ENCODE results near the gene CENPX.
A peak's percentile ranks its signal among the peaks of the same experiment; 100 is the strongest.
"Not testable (repeated sequence)": the region's sequence is repeated elsewhere in the genome, so short reads cannot be mapped to it uniquely, and the experiment has no call there.

CENPX gene

GRCh38 chr17:82041144-82041814, 18.6 kb upstream of the CENPX start:
- TF ChIP-seq CTCF (IDR thresholded peaks at IDR 0.05; ENCODE audit: low read depth, low read length): no peak
- DNase-seq (ENCODE audit: low read depth, low spot score): no peak
- no peak overlapping the region for H3K4me3 ChIP-seq (ENCODE audit: low read depth, low read length)
- in situ Hi-C loops (cut with HindIII; ENCODE audit: low sequenced_read_pairs): no loop called here

GRCh38 chr17:82039695-82040299, 17.1 kb upstream of the CENPX start:
- no peak for DNase-seq (ENCODE audit: low read depth, low spot score)
- H3K4me3 ChIP-seq (ENCODE audit: low read depth, low read length): no peak overlapping the region
- in situ Hi-C loops (cut with HindIII; ENCODE audit: low sequenced_read_pairs): no loop called here
- no peak for TF ChIP-seq CTCF (IDR thresholded peaks at IDR 0.05; ENCODE audit: low read depth, low read length)

GRCh38 chr17:82038796-82039409, 16.2 kb upstream of the CENPX start:
- H3K4me3 ChIP-seq (ENCODE audit: low read depth, low read length); in situ Hi-C loops (cut with HindIII; ENCODE audit: low sequenced_read_pairs); DNase-seq (ENCODE audit: low read depth, low spot score): not testable (repeated sequence)

GRCh38 chr17:82037889-82038195, 15.2 kb upstream of the CENPX start:
- H3K4me3 ChIP-seq (ENCODE audit: low read depth, low read length): no peak overlapping the region
- no peak for TF ChIP-seq CTCF (IDR thresholded peaks at IDR 0.05; ENCODE audit: low read depth, low read length)
- in situ Hi-C loops (cut with HindIII; ENCODE audit: low sequenced_read_pairs): no loop called here
- DNase-seq (ENCODE audit: low read depth, low spot score): no peak

GRCh38 chr17:82037092-82037888, 14.6 kb upstream of the CENPX start, which contains the start of gene DCXR:
TSS of gene DCXR (minus strand) at chr17:82037697. CDS start at chr17:82037682, 15 bp downstream.
- DNase-seq (ENCODE audit: low read depth, low spot score): peak; percentile 98
- TF ChIP-seq CTCF (IDR thresholded peaks at IDR 0.05; ENCODE audit: low read depth, low read length): peak; percentile 71
- H3K4me3 ChIP-seq (ENCODE audit: low read depth, low read length): peak within 1 kb of the TSS; percentile 68
- in situ Hi-C loops (cut with HindIII; ENCODE audit: low sequenced_read_pairs): no loop called here

- no peak for TF ChIP-seq CTCF (IDR thresholded peaks at IDR 0.05; ENCODE audit: low read depth, low read length)
- H3K4me3 ChIP-seq (ENCODE audit: low read depth, low read length): peak overlapping the region; percentile 68
- DNase-seq (ENCODE audit: low read depth, low spot score): no peak
- in situ Hi-C loops (cut with HindIII; ENCODE audit: low sequenced_read_pairs): no loop called here
Observed at GRCh38 chr17:82036634-82037091, 14.0 kb upstream of the CENPX start.
